IMR-90 (cell line): ENCODE results near the gene SAPCD1. TPM values are rescaled to one million over a fixed set of nuclear protein-coding genes. Genes with fewer than 3 reads are reported as not detected.
A peak's percentile ranks its signal among the peaks of the same experiment; 100 is the strongest.

ENCODE experiments used
- ATAC-seq: fragments of 200-7000 bp; cut with Tn5 transposase; 2 replicates; pipeline ENCODE4 v1.9.1; 2020; ENCODE audit warnings: low read depth, mild to moderate bottlenecking, moderate library complexity
- BruUV-seq: library from RNA; stranded (reverse); fragments of 400-500 nt; replicated peaks from 2 replicates; lab custom pipeline; 2021; lab: Mats Ljungman, UMichigan
- CTCF ChIA-PET: fragments of 300-600 bp; formaldehyde crosslinking; extraction: SDS; loops from one replicate; lab custom pipeline; 2021; ENCODE audit warnings: antibody characterized with exemption; lab: Yijun Ruan, JAX
- POLR2A ChIA-PET: fragments of 300-600 bp; sonication (Branson Sonifier 250); formaldehyde crosslinking; loops from one replicate; lab custom pipeline; 2022; ENCODE audit warnings: antibody characterized with exemption; ENCODE audit not compliant: unreplicated experiment; lab: Charles Lee
- DNase-seq: peaks from one replicate; pipeline ENCODE4 v3.0.0; 2013
- H2AFZ ChIP-seq: replicated peaks from 2 replicates; pipeline ENCODE3; 2013; ENCODE audit warnings: low read length, mild to moderate bottlenecking; ENCODE audit not compliant: poor library complexity
- H2AK5ac ChIP-seq: 2 replicates; pipeline ENCODE4 v1.6.1; 2013; ENCODE audit warnings: low read depth, low read length, inconsistent platforms
- H2AK9ac ChIP-seq: replicated peaks from 2 replicates; pipeline ENCODE3; 2013; ENCODE audit warnings: mild to moderate bottlenecking, low read depth, low read length, moderate library complexity; ENCODE audit not compliant: poor library complexity
- H2BK120ac ChIP-seq: 2 replicates; pipeline ENCODE4 v1.6.1; 2013; ENCODE audit warnings: low read depth, low read length, inconsistent platforms
- H2BK15ac ChIP-seq: 3 replicates; pipeline ENCODE4 v1.6.1; 2013; ENCODE audit warnings: low read depth, low read length, inconsistent platforms
- H2BK20ac ChIP-seq: 2 replicates; pipeline ENCODE4 v1.6.1; 2013; ENCODE audit warnings: low read depth, mild to moderate bottlenecking, inconsistent platforms, low read length, moderate library complexity
- H2BK5ac ChIP-seq: 2 replicates; pipeline ENCODE4 v1.6.1; 2013; ENCODE audit warnings: mild to moderate bottlenecking, low read depth, low read length, inconsistent platforms; ENCODE audit not compliant: poor library complexity, severe bottlenecking
- H3K14ac ChIP-seq: replicated peaks from 2 replicates; pipeline ENCODE4 v1.6.1; 2013; ENCODE audit warnings: low read depth, low read length, inconsistent platforms
- H3K18ac ChIP-seq: 2 replicates; pipeline ENCODE4 v1.6.1; 2013; ENCODE audit warnings: low read depth, low read length, control low read depth
- H3K23ac ChIP-seq: 2 replicates; pipeline ENCODE4 v1.6.1; 2013; ENCODE audit warnings: low read depth, low read length, inconsistent platforms
- H3K27ac ChIP-seq: 2 replicates; pipeline ENCODE4 v1.5.1; 2013; ENCODE audit warnings: mild to moderate bottlenecking, control low read depth, low read length; ENCODE audit not compliant: insufficient read depth
- H3K27me3 ChIP-seq: 2 replicates; pipeline ENCODE4 v1.6.1; 2013; ENCODE audit warnings: low read length; ENCODE audit not compliant: control insufficient read depth, insufficient read depth
- H3K36me3 ChIP-seq: 2 replicates; pipeline ENCODE4 v1.6.1; 2013; ENCODE audit warnings: low read length, mixed read lengths; ENCODE audit not compliant: control insufficient read depth, insufficient read depth
- H3K4ac ChIP-seq: 2 replicates; pipeline ENCODE4 v1.6.1; 2013; ENCODE audit warnings: low read depth, low read length, inconsistent platforms
- H3K4me1 ChIP-seq: 2 replicates; pipeline ENCODE4 v1.6.1; 2013; ENCODE audit warnings: low read length, mixed read lengths; ENCODE audit not compliant: control insufficient read depth, insufficient read depth
- H3K4me2 ChIP-seq: 2 replicates; pipeline ENCODE4 v1.6.1; 2013; ENCODE audit warnings: low read depth, mild to moderate bottlenecking, control low read depth, low read length, moderate library complexity
- H3K4me3 ChIP-seq: 2 replicates; pipeline ENCODE4 v1.5.1; 2013; ENCODE audit warnings: low read depth, mild to moderate bottlenecking, control low read depth, low read length, moderate library complexity; ENCODE audit not compliant: insufficient read depth
- H3K56ac ChIP-seq: 2 replicates; pipeline ENCODE4 v1.6.1; 2013; ENCODE audit warnings: low read length, inconsistent platforms; ENCODE audit not compliant: insufficient read depth; ENCODE audit errors: extremely low read depth
- H3K79me1 ChIP-seq, 2 experiments: 2 replicates each; pipeline ENCODE4 v1.6.1; 2013; ENCODE audit warnings: low read length in 2 of 2, inconsistent platforms in 1 of 2, low read depth in 1 of 2
- H3K9ac ChIP-seq: 2 replicates; pipeline ENCODE4 v1.6.1; 2013; ENCODE audit warnings: low read depth, low read length, control low read depth
- H3K9me1 ChIP-seq: 2 replicates; pipeline ENCODE4 v1.6.1; 2013; ENCODE audit warnings: low read length, inconsistent platforms; ENCODE audit not compliant: insufficient read depth
- H3K9me3 ChIP-seq: 2 replicates; pipeline ENCODE4 v1.6.1; 2013; ENCODE audit warnings: low read length; ENCODE audit not compliant: control insufficient read depth, insufficient read depth
- H4K20me1 ChIP-seq: 2 replicates; pipeline ENCODE4 v1.6.1; 2013; ENCODE audit warnings: low read length, inconsistent platforms; ENCODE audit not compliant: insufficient read depth
- H4K5ac ChIP-seq: 2 replicates; pipeline ENCODE4 v1.6.1; 2013; ENCODE audit warnings: mild to moderate bottlenecking, low read depth, low read length, control low read depth
- H4K8ac ChIP-seq, 2 experiments: 2 replicates each; pipeline ENCODE4 v1.6.1; 2013; ENCODE audit warnings: low read depth in 2 of 2, low read length in 2 of 2, control low read depth in 1 of 2, inconsistent platforms in 1 of 2
- H4K91ac ChIP-seq: 2 replicates; pipeline ENCODE4 v1.6.1; 2013; ENCODE audit warnings: low read depth, low read length, inconsistent platforms; ENCODE audit not compliant: insufficient read depth
- BHLHE40 ChIP-seq: fragments of 150-350 bp; IDR thresholded peaks from 2 replicates; pipeline ENCODE4 v1.6.1; 2016; ENCODE audit warnings: mild to moderate bottlenecking, low read depth, low read length
- CHD1 ChIP-seq: IDR thresholded peaks from 2 replicates; pipeline ENCODE4 v1.6.1; 2012; ENCODE audit warnings: low read depth, low read length, improper control_type of control experiment
- MXI1 ChIP-seq: IDR thresholded peaks from 2 replicates; pipeline ENCODE4 v1.6.1; 2012; ENCODE audit warnings: low read depth, mild to moderate bottlenecking, low read length, moderate library complexity, borderline replicate concordance
- WGBS, 2 experiments: methylation state at CpG; one replicate each; pipeline versions ENCODE4 v1.1.5 to v1.1.7; 2013; ENCODE audit warnings: missing lambda C conversion rate in 2 of 2; ENCODE audit not compliant: insufficient read length in 1 of 2; ENCODE audit errors: extremely low coverage in 2 of 2; 5-methylcytosine and 5-hydroxymethylcytosine counted together
- dilution Hi-C: fragments of 300-500 bp; cut with HindIII; formaldehyde crosslinking; loops from one replicate; pipeline ENCODE4 v1.14.3; 2018; ENCODE audit warnings: low sequenced_read_pairs; ENCODE audit not compliant: unreplicated experiment
- in situ Hi-C: fragments of 300-500 bp; cut with MboI; formaldehyde crosslinking; loops from 3 replicates; pipeline ENCODE4 v1.14.3; 2019; ENCODE audit warnings: low sequenced_read_pairs, inconsistent platforms, mixed read lengths
- intact Hi-C: fragments of 100-400 bp; cut with micrococcal nuclease; formaldehyde crosslinking; loops from 2 replicates; pipeline ENCODE4 v1.10.0; 2022
- polyA plus RNA-seq, 3 experiments: library from polyadenylated mRNA; depleted of rRNA; stranded (reverse); fragments of >200 nt; gene quantifications; 2 replicates each; pipeline ENCODE4 v1.2.3, GENCODE V29; 2012; ENCODE audit warnings: low replicate concordance in 1 of 3
- total RNA-seq: library from RNA; depleted of rRNA; stranded (reverse); fragments of >200 nt; gene quantifications from 2 replicates; pipeline ENCODE4 v1.2.3, GENCODE V29; 2012
- TF ChIP-seq, protein P1 (sequence below): fragments of 150-350 bp; IDR thresholded peaks from 2 replicates; pipeline ENCODE4 v1.6.1; 2017; ENCODE audit warnings: mild to moderate bottlenecking, antibody characterized with exemption, low read length, low read depth

The SAPCD1 gene
- total and polyA plus RNA-seq, 2 of the 4 experiments (the other 2 are of a cell fraction): 2.3 TPM; not detected in 1

DNA sequence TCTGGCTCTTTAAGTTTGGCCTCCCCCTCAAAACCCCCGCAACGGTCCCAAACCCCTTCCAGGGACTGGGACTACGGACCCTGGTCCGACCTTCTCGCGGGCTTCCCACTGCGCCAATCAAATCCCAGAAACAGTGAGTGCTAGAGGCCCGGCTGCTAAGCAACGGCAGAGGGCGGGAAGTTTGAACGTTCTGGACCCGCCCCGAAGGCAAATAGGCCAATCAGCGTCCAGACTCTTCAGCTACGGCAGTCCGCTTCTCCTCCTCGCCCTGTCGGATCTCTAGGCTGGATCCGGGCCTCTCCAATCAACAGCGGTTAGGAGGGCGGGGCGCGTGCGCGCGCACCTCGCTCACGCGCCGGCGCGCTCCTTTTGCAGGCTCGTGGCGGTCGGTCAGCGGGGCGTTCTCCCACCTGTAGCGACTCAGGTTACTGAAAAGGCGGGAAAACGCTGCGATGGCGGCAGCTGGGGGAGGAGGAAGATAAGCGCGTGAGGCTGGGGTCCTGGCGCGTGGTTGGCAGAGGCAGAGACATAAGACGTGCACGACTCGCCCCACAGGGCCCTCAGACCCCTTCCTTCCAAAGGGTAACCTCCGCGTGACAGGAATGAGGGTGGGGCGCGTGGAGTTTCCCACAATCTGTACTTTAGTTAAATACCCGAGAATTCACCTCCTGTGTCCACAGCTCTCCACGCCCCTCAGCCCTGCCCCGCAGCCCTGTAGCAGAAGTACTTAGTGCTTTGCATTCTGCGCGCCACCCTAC is 22.6 kb upstream of the SAPCD1 start, which contains the start of gene MSH5:
Gene MSH5, plus strand, starts transcription at position 367 of the 758 bp plus-strand sequence. CDS start 462 bp downstream, outside the sequence.
- H3K4me3 ChIP-seq: peak within 1 kb of the TSS; percentile 73
- dilution Hi-C loops: no loop called here
- H3K79me1 ChIP-seq: peaks cover 13 to 58% of the 10 kb centered on the region in 2 experiments; a peak in 3 of 4 replicates
- intact Hi-C loops: loop anchor here (2.0 kb wide), 1 partner anchor 55 kb away; the partner anchor contains the start of gene VARS1
- H2AK5ac ChIP-seq: peak within 1 kb of the TSS; percentile 91
- in situ Hi-C loops: no loop called here
- peaks cover 3% of the 10 kb centered on the region for H3K36me3 ChIP-seq
- H3K4me2 ChIP-seq: peak within 1 kb of the TSS; percentile 82
- H4K8ac ChIP-seq: peak within 1 kb of the TSS; percentile 74 to 97
- peak within 1 kb of the TSS; percentile 93 for H3K56ac ChIP-seq
- H3K9ac ChIP-seq: peak within 1 kb of the TSS; percentile 72
- peak within 1 kb of the TSS; percentile 68; the same call in 1 of the 2 replicates for H3K27ac ChIP-seq
- POLR2A ChIA-PET: interaction anchor here (0.5 to 0.7 kb wide), 3 partner anchors 12 to 1567 kb away, joined by 3 to 15 read pairs (median 3); no protein-coding TSS in a partner anchor
- peak within 1 kb of the TSS; percentile 87 for H3K23ac ChIP-seq
- H2BK20ac ChIP-seq: peak within 1 kb of the TSS; percentile 53; the same call in 1 of the 2 replicates
- DNase-seq: peak; percentile 99
- H3K4ac ChIP-seq: peak within 1 kb of the TSS; percentile 93
- H3K18ac ChIP-seq: no peak within 1 kb of the TSS
- H4K91ac ChIP-seq: peak within 1 kb of the TSS; percentile 94
- WGBS, 2 experiments: 0% methylated on average over 23 of the region's 58 CpGs; no CpG with 5 or more reads in 1 of the 2 experiments
- H3K9me3 ChIP-seq: no peaks in the 10 kb centered on the region
- H4K5ac ChIP-seq: no peak within 1 kb of the TSS
- H3K4me1 ChIP-seq: peaks cover 13% of the 10 kb centered on the region
- peak within 1 kb of the TSS; percentile 49; the same call in 1 of the 3 replicates for H2BK15ac ChIP-seq
- H4K20me1 ChIP-seq: peaks cover 3% of the 10 kb centered on the region; the same call in 1 of the 2 replicates
- peak within 1 kb of the TSS; percentile 87; the same call in 1 of the 2 replicates for H2BK120ac ChIP-seq
- peak within 1 kb of the TSS; percentile 90 for H2AK9ac ChIP-seq
- ATAC-seq: peak; percentile 88
- TF ChIP-seq CHD1: no peak
- TF ChIP-seq MXI1: peak; percentile 90
- TF ChIP-seq, protein P1, sequence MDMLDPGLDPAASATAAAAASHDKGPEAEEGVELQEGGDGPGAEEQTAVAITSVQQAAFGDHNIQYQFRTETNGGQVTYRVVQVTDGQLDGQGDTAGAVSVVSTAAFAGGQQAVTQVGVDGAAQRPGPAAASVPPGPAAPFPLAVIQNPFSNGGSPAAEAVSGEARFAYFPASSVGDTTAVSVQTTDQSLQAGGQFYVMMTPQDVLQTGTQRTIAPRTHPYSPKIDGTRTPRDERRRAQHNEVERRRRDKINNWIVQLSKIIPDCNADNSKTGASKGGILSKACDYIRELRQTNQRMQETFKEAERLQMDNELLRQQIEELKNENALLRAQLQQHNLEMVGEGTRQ: peak; percentile 43
- peak; percentile 79 for TF ChIP-seq BHLHE40
- peak within 1 kb of the TSS; percentile 51 for H2BK5ac ChIP-seq
- CTCF ChIA-PET: interaction anchor here (0.9 kb wide), 1 partner anchor 90 kb away, joined by 3 read pairs; no protein-coding TSS in a partner anchor
- H2AFZ ChIP-seq: peak within 1 kb of the TSS; percentile 96
- H3K14ac ChIP-seq: peak within 1 kb of the TSS; percentile 95
- no TSS peak for BruUV-seq
- H3K9me1 ChIP-seq: peaks cover 13% of the 10 kb centered on the region
- no peaks in the 10 kb centered on the region for H3K27me3 ChIP-seq
